Upper lobe of left lung (tissue), 6 donors: ENCODE measurements around the gene NHLRC4. TPM values are rescaled to one million over a fixed set of nuclear protein-coding genes. Genes with fewer than 3 reads are reported as not detected.

Experiments used
- ATAC-seq, 2 donors: fragments of 200-7000 bp; cut with Tn5 transposase; one replicate each; pipeline ENCODE4 v1.9.1; 2022; ENCODE audit warnings: mild to moderate bottlenecking in 2 of 2, moderate library complexity in 2 of 2; ENCODE audit not compliant: low FRiP score in 2 of 2
- DNase-seq, 2 donors: peaks; one replicate each; pipeline ENCODE4 v3.0.0-alpha.2; 2019 to 2020
- H3K27ac ChIP-seq, 4 donors: fragments of 200-600 bp; sonication (generic); one replicate each; pipeline ENCODE4 v1.5.1; 2016 to 2019
- H3K27me3 ChIP-seq, 4 donors: fragments of 200-600 bp; sonication (generic); one replicate each; pipeline ENCODE4 v1.5.1; 2017 to 2019
- H3K36me3 ChIP-seq, 4 donors: fragments of 200-600 bp; sonication (generic); one replicate each; pipeline ENCODE4 v1.5.1; 2016 to 2019
- H3K4me1 ChIP-seq, 4 donors: fragments of 200-600 bp; sonication (generic); one replicate each; pipeline ENCODE4 v1.5.1; 2018 to 2019
- H3K4me3 ChIP-seq, 4 donors: fragments of 200-600 bp; sonication (generic); one replicate each; pipeline ENCODE4 v1.5.1; 2017 to 2019; ENCODE audit warnings: mild to moderate bottlenecking in 2 of 4, moderate library complexity in 1 of 4
- H3K9me3 ChIP-seq, 4 donors: fragments of 200-600 bp; sonication (generic); one replicate each; pipeline ENCODE4 v1.5.1; 2018 to 2019
- CTCF ChIP-seq, 6 experiments: fragments of 450-650 bp in 4 of 6; fragments of 200-600 bp in 2 of 6; sonication (generic) in 2 of 6; IDR thresholded peaks; one replicate each; pipeline ENCODE4 v1.5.1; 2016 to 2019; ENCODE audit warnings: antibody characterized with exemption in 6 of 6
- EP300 ChIP-seq, 4 donors: sonication (generic); formaldehyde crosslinking; IDR thresholded peaks; one replicate each; pipeline ENCODE4 v1.5.1; 2017; ENCODE audit warnings: antibody characterized with exemption in 4 of 4, control low read depth in 2 of 4
- POLR2A ChIP-seq, 4 donors: fragments of 450-650 bp; IDR thresholded peaks; one replicate each; pipeline ENCODE4 v1.5.1; 2016 to 2017; ENCODE audit warnings: antibody characterized with exemption in 4 of 4, mild to moderate bottlenecking in 2 of 4
- POLR2AphosphoS5 ChIP-seq, 2 donors: sonication (generic); formaldehyde crosslinking; IDR thresholded peaks; one replicate each; pipeline ENCODE4 v1.5.1; 2017; ENCODE audit warnings: antibody characterized with exemption in 2 of 2
- WGBS, 2 donors: methylation state at CpG; one replicate each; pipeline ENCODE4 v1.1.5; 2017 to 2018; 5-methylcytosine and 5-hydroxymethylcytosine counted together
- total RNA-seq, 6 donors: library from RNA; depleted of rRNA in 4 of 6; stranded (reverse); fragments of >200 nt in 4 of 6; gene quantifications; one replicate each; pipeline versions ENCODE4 v1.1.0 to v1.2.1, GENCODE V29; 2016 to 2021
- donor health status: DM: no; HTN: no; CAD: no; lungs with moderate emphysema.
- donor health status: DM: no; HTN: yes; CAD: no; lungs with severe emphysema.

NHLRC4 gene
- total RNA-seq, 6 donors from 2014 or later = 1.2 to 7.8 (median 3.3) TPM

- Histone ChIP-seq H3K27ac (no peak overlapping the region), H3K36me3 (peaks cover 0 to 20% (median 10%) of the 10 kb centered on the region in 4 donors), H3K4me1 (no peaks in the 10 kb centered on the region), H3K27me3 (no peaks in the 10 kb centered on the region), H3K4me3 (no peak overlapping the region), H3K9me3 (peaks cover 0 to 4% (median 0%) of the 10 kb centered on the region in 4 donors)
- TF ChIP-seq EP300 (IDR thresholded peaks at IDR 0.05) (no peak), CTCF (IDR thresholded peaks at IDR 0.05) (no peak), POLR2A (IDR thresholded peaks at IDR 0.05) (no peak), POLR2AphosphoS5 (IDR thresholded peaks at IDR 0.05) (no peak)
- no peak for ATAC-seq
- no peak for DNase-seq
- WGBS, 2 donors = 77 to 84% methylated on average over 5 of the region's 5 CpGs
These were observed 37.1 kb downstream of the NHLRC4 start for GRCh38 chr16:603933-604332.

GRCh38 chr16:606656-607307 is 40.0 kb downstream of the NHLRC4 start:
- WGBS, 2 donors = 97 to 98% methylated on average over 20 to 22 of the region's 22 CpGs
- DNase-seq (no peak), ATAC-seq (no peak)

GRCh38 chr16:608019-608418 is 41.2 kb downstream of the NHLRC4 start:
- no peaks in the 10 kb centered on the region for H3K27me3 ChIP-seq
- peaks cover 0 to 4% (median 0%) of the 10 kb centered on the region in 4 donors for H3K9me3 ChIP-seq
- TF ChIP-seq POLR2AphosphoS5 (IDR thresholded peaks at IDR 0.05) (no peak), CTCF (IDR thresholded peaks at IDR 0.05) (no peak), EP300 (IDR thresholded peaks at IDR 0.05) (no peak), POLR2A (IDR thresholded peaks at IDR 0.05) (no peak)
- no peak overlapping the region for H3K27ac ChIP-seq
- DNase-seq (no peak), ATAC-seq (no peak)
- H3K36me3 ChIP-seq = peaks cover 0 to 4% (median 0%) of the 10 kb centered on the region in 4 donors
- 80 to 84% methylated on average over 10 of the region's 10 CpGs for WGBS, 2 donors
- H3K4me1 ChIP-seq = peaks cover 0 to 17% (median 7%) of the 10 kb centered on the region in 4 donors
- H3K4me3 ChIP-seq = no peak overlapping the region

More at GRCh38 chr16:606656-607307, 40.0 kb downstream of the NHLRC4 start:
- H3K9me3 ChIP-seq = peaks cover 0 to 4% (median 0%) of the 10 kb centered on the region in 4 donors
- H3K4me1 ChIP-seq = peaks cover 0 to 17% (median 7%) of the 10 kb centered on the region in 4 donors
- H3K27me3 ChIP-seq = no peaks in the 10 kb centered on the region
- no peak overlapping the region for H3K27ac ChIP-seq
- H3K4me3 ChIP-seq = no peak overlapping the region
- peaks cover 0 to 4% (median 0%) of the 10 kb centered on the region in 4 donors for H3K36me3 ChIP-seq
- TF ChIP-seq CTCF (IDR thresholded peaks at IDR 0.05) (no peak), POLR2A (IDR thresholded peaks at IDR 0.05) (no peak), EP300 (IDR thresholded peaks at IDR 0.05) (no peak), POLR2AphosphoS5 (IDR thresholded peaks at IDR 0.05) (no peak)

DNA sequence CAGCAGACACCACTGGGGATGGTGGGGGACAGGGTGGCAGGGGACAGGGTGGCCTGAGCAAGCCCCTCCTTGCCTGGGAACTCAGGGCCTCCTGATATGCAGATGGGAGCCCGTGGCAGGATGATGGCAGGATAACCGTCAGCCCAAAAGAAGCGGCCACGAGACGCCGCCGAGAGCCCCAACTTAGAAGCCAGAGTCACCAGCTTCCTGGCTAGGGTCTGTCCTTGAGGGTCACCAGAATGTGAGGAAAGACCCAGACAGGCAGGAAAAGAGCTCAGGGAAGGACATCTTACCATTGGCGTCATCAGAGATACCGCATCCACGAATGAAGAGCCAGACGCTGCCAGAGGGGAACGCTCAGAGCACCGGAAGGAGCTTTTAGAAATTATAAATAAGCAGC is 42.5 kb downstream of the NHLRC4 start:
- H3K4me3 ChIP-seq = no peak overlapping the region
- H3K36me3 ChIP-seq = no peaks in the 10 kb centered on the region
- H3K27ac ChIP-seq = no peak overlapping the region
- DNase-seq (no peak), ATAC-seq (no peak)
- H3K4me1 ChIP-seq = peaks cover 0 to 17% (median 7%) of the 10 kb centered on the region in 4 donors
- peaks cover 0 to 4% (median 0%) of the 10 kb centered on the region in 4 donors for H3K9me3 ChIP-seq
- no peaks in the 10 kb centered on the region for H3K27me3 ChIP-seq
- WGBS, 2 donors = 91 to 97% methylated on average over 11 to 13 of the region's 13 CpGs
- TF ChIP-seq POLR2A (IDR thresholded peaks at IDR 0.05) (no peak), EP300 (IDR thresholded peaks at IDR 0.05) (no peak), CTCF (IDR thresholded peaks at IDR 0.05) (no peak), POLR2AphosphoS5 (IDR thresholded peaks at IDR 0.05) (no peak)

GRCh38 chr16:609984-610383 is 43.2 kb downstream of the NHLRC4 start:
- Histone ChIP-seq H3K4me3 (no peak overlapping the region), H3K9me3 (peaks cover 0 to 2% (median 0%) of the 10 kb centered on the region in 4 donors), H3K27me3 (no peaks in the 10 kb centered on the region), H3K4me1 (peaks cover 0 to 17% (median 7%) of the 10 kb centered on the region in 4 donors), H3K36me3 (no peaks in the 10 kb centered on the region), H3K27ac (no peak overlapping the region)
- ATAC-seq = peak in 1 of 2 donors; percentile 19
- WGBS, 2 donors = 90 to 92% methylated on average over 14 of the region's 14 CpGs
- DNase-seq = no peak
- TF ChIP-seq POLR2A (IDR thresholded peaks at IDR 0.05) (no peak), POLR2AphosphoS5 (IDR thresholded peaks at IDR 0.05) (no peak), EP300 (IDR thresholded peaks at IDR 0.05) (no peak), CTCF (IDR thresholded peaks at IDR 0.05) (no peak)
